PC-9 (cell line): ENCODE measurements around the gene PHOSPHO2.
"Not testable (repeated sequence)": the region's sequence is repeated elsewhere in the genome, so short reads cannot be mapped to it uniquely, and the experiment has no call there.

ENCODE experiments used
- CTCF ChIP-seq: fragments of 200-600 bp; sonication (generic); conservative IDR thresholded peaks from 2 replicates; pipeline ENCODE4 v1.6.1; 2017; ENCODE audit warnings: mixed run types, antibody characterized with exemption, mild to moderate bottlenecking, moderate library complexity
- EZH2 ChIP-seq: fragments of 200-600 bp; sonication (generic); IDR thresholded peaks from 2 replicates; pipeline ENCODE4 v1.8.0; 2017; ENCODE audit warnings: antibody characterized with exemption, low read depth

DNA sequence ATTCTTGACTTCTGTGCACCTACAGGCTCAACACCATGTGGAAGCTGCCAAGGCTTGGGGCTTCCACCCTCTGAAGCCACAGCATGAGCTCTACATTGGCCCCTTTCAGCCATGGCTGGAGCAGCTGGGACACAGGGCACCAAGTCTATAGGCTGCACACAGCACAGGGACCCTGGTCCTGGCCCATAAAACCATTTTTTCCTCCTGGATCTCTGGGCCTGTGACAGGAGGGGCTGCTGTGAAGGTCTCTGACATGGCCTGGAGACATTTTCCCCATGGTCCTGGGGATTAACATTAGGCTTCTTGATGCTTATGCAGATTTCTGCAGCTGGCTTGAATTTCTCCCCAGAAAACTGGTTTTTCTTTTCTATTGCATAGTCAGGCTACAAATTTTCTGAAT lies 6.3 kb upstream of the PHOSPHO2 start:
- TF ChIP-seq CTCF, EZH2: not testable (repeated sequence)
